ENCODE data around the gene NXPH4. TPM values are rescaled to one million over a fixed set of nuclear protein-coding genes. Genes with fewer than 3 reads are reported as not detected.
A peak's percentile ranks its signal among the peaks of the same experiment; 100 is the strongest.

The NXPH4 gene
- total RNA-seq, 4 donors from 2014 or later = 18.4 to 21.3 (median 19.9) TPM

- WGBS, 2 donors = 94 to 96% methylated on average over 1 of the region's 1 CpG
- no peak overlapping the region for H3K4me3 ChIP-seq (ENCODE audit: low read depth, poor library complexity, severe bottlenecking)
- TF ChIP-seq POLR2A (IDR thresholded peaks at IDR 0.05) (no peak), CTCF (IDR thresholded peaks at IDR 0.05) (no peak)
- DNase-seq (ENCODE audit: low spot score in 2 of 2) = no peak
- intact Hi-C loops (cut with DNase I; ENCODE audit: low total_unique reads) = no loop called here
Measured at GRCh38 chr12:57247041-57247440, 30.4 kb downstream of the NXPH4 start.

- no peak for DNase-seq (ENCODE audit: low spot score in 2 of 2)
- no peak overlapping the region for H3K4me3 ChIP-seq (ENCODE audit: low read depth, poor library complexity, severe bottlenecking)
- intact Hi-C loops (cut with DNase I; ENCODE audit: low total_unique reads) = no loop called here
- TF ChIP-seq CTCF (IDR thresholded peaks at IDR 0.05) (no peak), POLR2A (IDR thresholded peaks at IDR 0.05) (no peak)
- 76 to 85% methylated on average over 7 of the region's 7 CpGs for WGBS, 2 donors
Measured at GRCh38 chr12:57248934-57249742, 32.5 kb downstream of the NXPH4 start.

- DNase-seq (ENCODE audit: low spot score in 2 of 2) = peak in 1 of 2 donors; percentile 61
- TF ChIP-seq CTCF (IDR thresholded peaks at IDR 0.05) (no peak), POLR2A (IDR thresholded peaks at IDR 0.05) (no peak)
- H3K4me3 ChIP-seq (ENCODE audit: low read depth, poor library complexity, severe bottlenecking) = no peak overlapping the region
- 72 to 81% methylated on average over 3 of the region's 3 CpGs for WGBS, 2 donors
- intact Hi-C loops (cut with DNase I; ENCODE audit: low total_unique reads) = no loop called here
Measured at GRCh38 chr12:57250541-57250940, 33.9 kb downstream of the NXPH4 start.

GRCh38 chr12:57250956-57251355 is 34.4 kb downstream of the NXPH4 start, which contains the start of gene STAC3:
TSS of gene STAC3 (minus strand) at chr12:57251187. CDS start at chr12:57249636, 1,551 bp downstream.
- TF ChIP-seq CTCF (IDR thresholded peaks at IDR 0.05) = no peak
- TF ChIP-seq POLR2A (IDR thresholded peaks at IDR 0.05) = no peak
- H3K4me3 ChIP-seq (ENCODE audit: low read depth, poor library complexity, severe bottlenecking) = no peak within 1 kb of the TSS
- peak in 1 of 2 donors; percentile 54 for DNase-seq (ENCODE audit: low spot score in 2 of 2)
- WGBS, 2 donors = 69 to 79% methylated on average over 7 of the region's 7 CpGs
- intact Hi-C loops (cut with DNase I; ENCODE audit: low total_unique reads) = no loop called here

GRCh38 chr12:57254506-57255280 is 38.1 kb downstream of the NXPH4 start:
- DNase-seq (ENCODE audit: low spot score in 2 of 2) = peak in 1 of 2 donors; percentile 57
- no peak overlapping the region for H3K4me3 ChIP-seq (ENCODE audit: low read depth, poor library complexity, severe bottlenecking)
- 83 to 87% methylated on average over 14 of the region's 14 CpGs for WGBS, 2 donors
- TF ChIP-seq POLR2A (IDR thresholded peaks at IDR 0.05) (no peak), CTCF (IDR thresholded peaks at IDR 0.05) (no peak)
- intact Hi-C loops (cut with DNase I; ENCODE audit: low total_unique reads) = no loop called here
